HG03457 (cell line): Measurements from ENCODE around the gene HIC1.
"Not testable (repeated sequence)": the region's sequence is repeated elsewhere in the genome, so short reads cannot be mapped to it uniquely, and the experiment has no call there.

Experiments used
- ATAC-seq: cut with Tn5 transposase; IDR thresholded peaks from one replicate; pipeline ENCODE4 v1.9.1; 2021; ENCODE audit warnings: moderate number of reproducible peaks; ENCODE audit not compliant: unreplicated experiment

HIC1 gene, protein sequence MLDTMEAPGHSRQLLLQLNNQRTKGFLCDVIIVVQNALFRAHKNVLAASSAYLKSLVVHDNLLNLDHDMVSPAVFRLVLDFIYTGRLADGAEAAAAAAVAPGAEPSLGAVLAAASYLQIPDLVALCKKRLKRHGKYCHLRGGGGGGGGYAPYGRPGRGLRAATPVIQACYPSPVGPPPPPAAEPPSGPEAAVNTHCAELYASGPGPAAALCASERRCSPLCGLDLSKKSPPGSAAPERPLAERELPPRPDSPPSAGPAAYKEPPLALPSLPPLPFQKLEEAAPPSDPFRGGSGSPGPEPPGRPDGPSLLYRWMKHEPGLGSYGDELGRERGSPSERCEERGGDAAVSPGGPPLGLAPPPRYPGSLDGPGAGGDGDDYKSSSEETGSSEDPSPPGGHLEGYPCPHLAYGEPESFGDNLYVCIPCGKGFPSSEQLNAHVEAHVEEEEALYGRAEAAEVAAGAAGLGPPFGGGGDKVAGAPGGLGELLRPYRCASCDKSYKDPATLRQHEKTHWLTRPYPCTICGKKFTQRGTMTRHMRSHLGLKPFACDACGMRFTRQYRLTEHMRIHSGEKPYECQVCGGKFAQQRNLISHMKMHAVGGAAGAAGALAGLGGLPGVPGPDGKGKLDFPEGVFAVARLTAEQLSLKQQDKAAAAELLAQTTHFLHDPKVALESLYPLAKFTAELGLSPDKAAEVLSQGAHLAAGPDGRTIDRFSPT

DNA sequence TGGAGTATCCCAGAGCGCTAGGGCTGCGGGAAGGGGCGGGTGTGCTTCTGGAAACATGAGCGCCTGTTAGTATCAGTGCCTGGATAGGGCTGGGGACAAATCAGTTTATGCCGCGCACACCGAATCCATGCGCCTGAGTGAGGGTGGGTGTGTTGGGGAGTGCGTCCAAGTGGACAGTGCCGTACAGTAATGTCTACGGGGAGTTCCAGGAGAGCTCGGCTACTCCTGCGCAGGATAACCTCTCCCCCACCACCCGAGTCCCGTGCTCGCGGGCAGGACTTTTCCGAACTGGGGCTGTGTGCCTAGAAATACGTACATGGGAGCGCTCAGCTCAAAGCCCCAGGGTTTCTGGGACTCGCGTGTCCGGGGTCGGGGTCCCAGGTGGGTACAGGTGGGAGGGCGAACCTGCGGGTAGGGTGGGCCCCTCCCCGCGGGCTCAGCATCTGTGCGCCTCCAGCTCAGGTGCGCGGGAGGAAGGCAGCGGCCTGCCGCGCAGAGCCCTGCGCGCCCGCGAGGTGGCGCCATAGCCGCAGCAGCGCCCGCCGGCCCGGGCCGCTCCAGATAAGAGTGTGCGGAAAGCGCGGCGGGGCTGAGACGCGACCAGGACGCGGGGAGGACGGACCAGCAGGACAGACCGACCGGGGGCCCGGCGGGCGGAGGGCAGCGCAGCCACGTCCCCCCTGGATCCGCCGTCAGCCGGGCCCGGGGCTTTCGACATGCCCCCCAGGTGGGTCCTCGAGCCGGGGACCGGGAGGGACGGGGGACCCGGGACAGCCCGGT is at the start of gene HIC1:
Gene HIC1 (plus strand): TSS at position 592 of the 780 bp plus-strand sequence. CDS start 1,588 bp downstream, outside the sequence.
- no peak for ATAC-seq

- no peak for ATAC-seq
Observed at GRCh38 chr17:2008332-2009126, 46.4 kb upstream of the HIC1 start.

GRCh38 chr17:2009737-2010136 is 45.2 kb upstream of the HIC1 start:
- no peak for ATAC-seq

- ATAC-seq = no peak
Observed at GRCh38 chr17:2011411-2012371, 43.2 kb upstream of the HIC1 start.

DNA sequence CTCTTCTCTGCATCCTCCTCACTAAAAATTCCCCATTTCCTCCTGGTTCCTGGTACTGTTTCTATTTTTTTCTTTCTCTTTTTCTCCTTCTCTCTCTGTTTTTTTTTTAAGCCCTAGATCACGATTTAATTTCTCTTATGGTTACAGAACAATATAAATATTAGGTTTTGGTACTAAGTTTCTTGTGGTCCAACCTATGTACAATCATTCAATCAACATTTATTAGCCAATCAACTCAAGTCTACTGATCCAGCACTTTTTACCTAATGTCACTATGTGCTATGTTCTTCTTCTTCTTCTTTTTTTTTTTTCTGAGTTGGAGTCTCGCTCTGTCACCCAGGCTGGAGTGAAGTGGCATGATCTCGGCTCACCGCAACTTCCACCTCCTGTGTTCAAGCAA is 42.4 kb upstream of the HIC1 start:
- no peak for ATAC-seq

DNA sequence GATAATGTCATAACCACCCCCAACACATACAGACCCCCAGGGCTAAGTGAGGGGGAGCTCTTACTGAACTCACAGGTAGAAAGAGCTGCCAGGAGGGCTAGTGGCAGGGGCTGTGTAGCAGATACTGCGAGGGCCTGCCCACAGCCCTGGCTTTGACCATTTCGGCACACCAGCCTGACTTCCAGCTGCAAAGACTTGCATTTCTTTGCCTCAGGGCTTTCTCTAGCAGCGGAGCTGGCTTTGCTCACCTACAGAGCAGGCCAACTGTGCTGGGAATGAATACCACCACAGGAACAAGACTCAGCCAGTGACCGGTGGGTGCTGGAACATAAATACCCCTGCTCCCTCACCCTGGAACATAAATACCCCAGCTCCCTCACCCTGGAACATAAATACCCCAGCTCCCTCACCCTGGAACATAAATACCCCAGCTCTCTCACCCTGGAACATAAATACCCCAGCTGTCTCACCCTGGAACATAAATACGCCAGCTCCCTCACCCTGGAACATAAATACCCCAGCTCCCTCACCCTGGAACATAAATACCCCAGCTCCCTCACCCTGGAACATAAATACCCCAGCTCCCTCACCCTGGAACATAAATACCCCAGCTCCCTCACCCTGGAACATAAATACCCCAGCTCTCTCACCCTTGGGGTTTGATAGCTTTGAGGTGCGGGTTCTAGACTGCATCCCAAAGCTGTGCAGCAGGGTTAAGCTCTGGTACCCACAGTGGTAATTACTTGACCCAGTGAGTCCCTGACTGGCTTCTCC is 41.5 kb upstream of the HIC1 start:
- ATAC-seq = not testable (repeated sequence)

GRCh38 chr17:2013994-2014317 is 40.9 kb upstream of the HIC1 start:
- ATAC-seq = no peak

DNA sequence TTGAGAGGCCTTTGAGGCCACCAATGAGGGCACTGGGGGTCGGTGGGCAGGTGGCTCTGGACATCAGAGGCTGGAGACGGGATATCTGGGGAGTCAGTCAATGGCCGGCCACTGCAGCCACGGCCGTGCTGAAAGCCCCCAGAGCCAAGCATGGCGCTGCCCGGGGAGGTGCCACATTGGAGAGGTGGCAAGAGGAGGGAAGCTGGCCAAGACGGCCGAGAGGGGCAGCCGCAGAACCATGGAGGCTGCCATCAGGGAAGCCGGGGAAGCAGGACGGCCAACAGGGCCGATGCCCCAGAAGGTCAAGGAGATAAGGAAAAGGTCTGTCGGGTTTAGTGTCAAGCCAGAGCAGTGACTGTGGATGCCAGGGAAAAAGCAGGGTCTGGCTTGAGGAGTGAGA is 39.6 kb upstream of the HIC1 start:
- ATAC-seq = no peak

DNA sequence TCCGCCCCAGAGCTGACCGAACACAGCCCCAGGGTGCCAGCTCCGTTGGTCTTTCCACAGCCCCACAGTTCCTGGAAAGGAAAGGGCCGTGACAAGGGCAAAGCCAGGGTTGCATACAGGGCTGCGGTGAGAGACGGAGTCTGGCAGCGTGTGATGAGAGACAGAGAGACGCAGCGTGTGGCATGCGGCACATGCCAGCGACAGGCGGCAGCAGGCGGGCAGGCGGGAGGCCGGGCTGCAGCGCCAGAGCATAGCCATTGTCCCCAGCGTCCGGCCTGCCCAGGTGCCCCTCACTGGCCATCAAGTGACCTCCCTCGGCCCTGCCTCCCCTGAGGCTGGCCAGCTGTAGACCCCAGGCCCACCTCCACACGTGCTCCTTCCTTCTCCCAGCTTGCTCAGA is 38.4 kb upstream of the HIC1 start:
- no peak for ATAC-seq

DNA sequence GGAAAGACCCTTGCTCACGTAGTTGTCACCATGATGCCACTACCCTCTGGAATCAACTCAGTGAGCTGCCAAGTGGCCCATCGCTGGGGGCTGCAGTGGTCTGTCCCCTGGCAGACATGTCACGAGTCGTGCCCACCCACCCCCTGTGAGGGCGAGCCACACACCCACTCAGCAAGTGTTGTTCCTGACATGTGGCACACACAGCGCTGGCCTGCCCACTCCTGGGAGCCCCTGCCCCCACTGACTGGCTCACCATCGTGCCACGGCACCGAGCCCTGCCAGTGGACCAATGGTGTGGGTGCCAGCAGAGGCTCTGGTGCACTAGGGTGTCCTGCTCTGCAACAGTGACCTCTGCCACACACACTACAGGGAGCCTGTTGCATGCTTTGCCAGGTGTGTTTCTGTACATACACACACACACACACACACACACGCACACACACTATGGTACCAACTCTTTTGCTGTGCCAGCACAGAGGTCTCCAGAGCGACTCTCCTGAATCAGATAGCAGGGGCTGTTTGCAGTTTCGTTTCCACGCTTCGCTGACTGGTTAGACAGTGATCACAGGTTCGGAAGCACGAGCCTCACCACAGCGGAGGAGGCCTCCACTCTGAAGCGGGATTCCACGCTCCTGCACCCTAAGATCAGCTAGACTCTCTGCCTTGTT is 37.5 kb upstream of the HIC1 start:
- ATAC-seq = no peak

- ATAC-seq = no peak
Observed at GRCh38 chr17:2018716-2019510, 36.0 kb upstream of the HIC1 start.

DNA sequence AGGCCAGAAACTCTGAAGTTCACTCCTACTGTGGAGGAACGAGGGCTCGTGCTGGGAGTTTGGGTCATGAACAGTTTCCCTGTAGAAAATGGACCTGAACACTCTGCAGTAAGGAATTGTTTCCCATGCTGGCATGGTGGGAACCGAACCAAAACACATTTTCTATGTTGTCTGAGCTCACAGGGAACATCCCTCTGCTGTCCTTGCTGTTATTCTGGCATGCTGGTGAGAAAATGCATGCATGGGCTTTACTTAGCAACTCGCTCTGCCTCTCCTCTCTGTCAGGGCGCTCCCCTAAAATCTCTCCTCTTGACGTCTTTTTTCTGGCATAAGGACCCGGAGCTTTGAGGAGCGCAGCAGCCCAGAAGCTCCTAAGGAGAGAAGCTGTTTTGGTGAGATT is 35.2 kb upstream of the HIC1 start:
- ATAC-seq = no peak

DNA sequence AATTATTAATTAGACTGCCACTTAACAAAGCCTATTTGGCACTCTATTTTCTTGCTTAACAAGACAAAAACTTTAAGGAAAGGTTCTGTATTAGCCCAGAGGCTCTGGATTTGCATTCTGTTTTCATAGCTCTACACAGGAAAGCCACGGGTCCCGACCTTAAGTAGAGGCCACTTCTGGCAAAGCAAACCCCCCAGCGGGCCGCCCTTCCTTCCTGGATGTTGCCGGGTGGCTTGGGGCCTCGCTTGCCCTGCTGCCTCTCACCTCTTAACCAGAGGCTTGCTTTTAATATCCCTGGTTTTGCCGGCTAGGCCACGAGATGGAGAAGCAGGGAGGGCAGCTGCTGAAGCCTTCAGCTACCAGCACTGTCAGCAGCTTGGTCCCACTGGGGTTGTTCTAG is 34.2 kb upstream of the HIC1 start:
- ATAC-seq = no peak

GRCh38 chr17:2022647-2023240 is 32.2 kb upstream of the HIC1 start:
- ATAC-seq = no peak

- no peak for ATAC-seq
Observed at GRCh38 chr17:2023256-2023655, 31.6 kb upstream of the HIC1 start.

- ATAC-seq = no peak
Observed at GRCh38 chr17:2023692-2024571, 31.0 kb upstream of the HIC1 start.
